Mucosa of descending colon (tissue), 3 donors: ENCODE results near the gene PRKCZ. TPM values are rescaled to one million over a fixed set of nuclear protein-coding genes. Genes with fewer than 3 reads are reported as not detected.

Experiments used
- ATAC-seq: fragments of 200-7000 bp; cut with Tn5 transposase; one replicate; pipeline ENCODE4 v1.9.1; 2020; ENCODE audit warnings: mild to moderate bottlenecking, moderate library complexity
- DNase-seq, 3 donors: peaks; one replicate each; pipeline ENCODE4 v3.0.0-alpha.2; 2020
- H3K36me3 ChIP-seq: fragments of 200-600 bp; one replicate; pipeline ENCODE4 v1.8.0; 2021; ENCODE audit warnings: low read depth, mild to moderate bottlenecking
- H3K4me1 ChIP-seq: fragments of 200-600 bp; one replicate; pipeline ENCODE4 v1.8.0; 2021; ENCODE audit warnings: low read depth, mild to moderate bottlenecking
- H3K4me3 ChIP-seq: fragments of 200-600 bp; one replicate; pipeline ENCODE4 v1.8.0; 2021; ENCODE audit warnings: mild to moderate bottlenecking
- H3K9me3 ChIP-seq: fragments of 200-600 bp; one replicate; pipeline ENCODE4 v1.8.0; 2021; ENCODE audit warnings: mild to moderate bottlenecking
- intact Hi-C, 2 donors: fragments of 100-400 bp; cut with DNase I in 1 of 2; cut with micrococcal nuclease in 1 of 2; formaldehyde crosslinking; loops; one replicate each; pipeline versions ENCODE4 v1.11.0 to v1.11.1; 2022; cut with DNase I, micrococcal nuclease
- long read RNA-seq, 2 donors: library from polyadenylated mRNA; unstranded; transcript quantifications; one replicate each; pipeline ENCODE4 v2.0.0, GENCODE V29; 2019 to 2021
- total RNA-seq, 3 donors: library from RNA; stranded (reverse); fragmentation: NEBNext Ultra II Directional in 2 of 3; extraction: Animal tissue kit (Norgen Biotek cat#: 25700) in 2 of 3; gene quantifications; one replicate each; pipeline versions ENCODE4 v1.2.1 to v1.2.4, GENCODE V29; 2021 to 2023
- TF ChIP-seq, protein P1 (sequence below): fragments of 200-600 bp; IDR thresholded peaks from one replicate; pipeline ENCODE4 v1.8.0; 2022; ENCODE audit warnings: antibody characterized with exemption, mild to moderate bottlenecking
- donor health status: DM: no; HTN: no; CAD: no; lungs with moderate emphysema.
- donor health status: DM: no; HTN: no; CAD: no.
- donor health status: DM: no; HTN: yes; CAD: no.

Gene PRKCZ
- 10 to 100 TPM; 38.9 to 80.2 (median 53.7) TPM for total RNA-seq
- long read RNA-seq, donor 1, transcript PRKCZ-201 (18 exons, 2,326 nt): major isoform, 43 of 62 reads
- long read RNA-seq, donor 1, partial matches to known transcripts: 6 of 62 reads
- long read RNA-seq, donor 1, other reads (novel, unspliced or antisense): 10 of 62 reads
- long read RNA-seq, donor 2, transcript PRKCZ-201 (18 exons, 2,326 nt): major isoform, 10 of 11 reads
- long read RNA-seq, donor 2, partial matches to known transcripts: 0 of 11 reads
- long read RNA-seq, donor 2, other reads (novel, unspliced or antisense): 1 of 11 reads

DNA sequence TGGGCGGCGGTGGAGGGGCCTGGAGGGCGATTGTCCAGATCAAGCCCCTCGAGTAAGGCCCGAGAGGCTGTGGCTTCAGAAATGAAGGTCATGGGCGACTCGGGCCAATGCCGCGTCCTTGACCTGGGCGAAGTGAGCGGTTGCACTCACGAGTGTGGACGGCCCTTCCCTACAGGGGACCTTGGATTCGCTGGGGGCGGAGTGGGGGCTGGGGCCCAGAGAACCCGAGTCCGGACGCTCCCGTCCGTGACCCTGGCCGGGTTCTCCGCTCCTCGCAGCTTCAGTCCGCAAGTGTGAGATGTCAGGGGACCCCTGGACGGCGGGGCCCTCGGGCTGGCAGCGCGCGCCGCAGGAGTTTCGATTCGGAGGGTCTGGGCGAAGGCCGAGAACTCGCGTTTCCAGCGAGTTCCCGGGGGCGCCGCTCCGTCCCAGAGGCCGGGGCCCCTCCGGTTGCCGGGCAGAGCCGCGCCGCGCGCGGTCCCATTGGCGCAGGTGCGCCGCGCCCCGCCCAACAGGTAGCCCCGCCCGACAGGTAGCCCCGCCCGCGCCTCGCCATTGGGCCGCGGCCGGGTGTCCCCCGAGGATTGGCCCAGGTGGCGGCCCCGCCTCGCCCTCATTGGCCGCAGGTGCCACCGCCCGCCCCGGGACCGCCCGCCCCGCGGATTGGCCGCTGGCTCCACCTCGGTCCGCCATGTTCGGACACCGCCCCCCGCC lies at the start of gene PRKCZ:
Gene PRKCZ, plus strand, starts transcription at position 694 of the 714 bp plus-strand sequence. CDS start 220 bp downstream, outside the sequence.
- peak within 1 kb of the TSS; percentile 63 for H3K4me3 ChIP-seq
- no peaks in the 10 kb centered on the region for H3K36me3 ChIP-seq
- H3K9me3 ChIP-seq: no peaks in the 10 kb centered on the region
- intact Hi-C loops: loop anchor here (10.0 kb wide), 1 partner anchor 105 kb away; no protein-coding TSS in a partner anchor
- peak; percentile 94 to 98 (median 97) for DNase-seq
- TF ChIP-seq, protein P1, sequence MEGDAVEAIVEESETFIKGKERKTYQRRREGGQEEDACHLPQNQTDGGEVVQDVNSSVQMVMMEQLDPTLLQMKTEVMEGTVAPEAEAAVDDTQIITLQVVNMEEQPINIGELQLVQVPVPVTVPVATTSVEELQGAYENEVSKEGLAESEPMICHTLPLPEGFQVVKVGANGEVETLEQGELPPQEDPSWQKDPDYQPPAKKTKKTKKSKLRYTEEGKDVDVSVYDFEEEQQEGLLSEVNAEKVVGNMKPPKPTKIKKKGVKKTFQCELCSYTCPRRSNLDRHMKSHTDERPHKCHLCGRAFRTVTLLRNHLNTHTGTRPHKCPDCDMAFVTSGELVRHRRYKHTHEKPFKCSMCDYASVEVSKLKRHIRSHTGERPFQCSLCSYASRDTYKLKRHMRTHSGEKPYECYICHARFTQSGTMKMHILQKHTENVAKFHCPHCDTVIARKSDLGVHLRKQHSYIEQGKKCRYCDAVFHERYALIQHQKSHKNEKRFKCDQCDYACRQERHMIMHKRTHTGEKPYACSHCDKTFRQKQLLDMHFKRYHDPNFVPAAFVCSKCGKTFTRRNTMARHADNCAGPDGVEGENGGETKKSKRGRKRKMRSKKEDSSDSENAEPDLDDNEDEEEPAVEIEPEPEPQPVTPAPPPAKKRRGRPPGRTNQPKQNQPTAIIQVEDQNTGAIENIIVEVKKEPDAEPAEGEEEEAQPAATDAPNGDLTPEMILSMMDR: no peak
- ATAC-seq: peak; percentile 89
- H3K4me1 ChIP-seq: peaks cover 48% of the 10 kb centered on the region

DNA sequence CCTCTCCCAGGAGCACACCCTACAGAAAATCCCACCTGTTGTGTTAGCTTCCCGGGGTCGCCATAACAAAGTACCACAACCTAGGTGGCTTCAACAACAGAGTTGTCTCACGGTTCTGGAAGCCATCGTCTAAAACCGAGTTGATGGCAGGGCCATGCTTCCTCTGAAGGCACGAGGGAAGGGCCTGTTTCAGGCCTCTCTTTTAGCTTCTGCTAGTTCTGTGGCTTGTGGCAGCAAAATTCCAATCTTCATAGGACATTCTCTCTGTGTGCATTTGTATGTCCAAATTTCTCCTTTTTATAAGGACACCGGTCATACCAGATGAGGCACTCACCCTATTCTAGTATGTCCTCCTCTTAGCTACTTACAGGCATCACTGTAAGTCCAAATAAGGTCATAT lies 49.8 kb upstream of the PRKCZ start:
- intact Hi-C loops: no loop called here
- TF ChIP-seq, protein P1: no peak
- no peaks in the 10 kb centered on the region for H3K36me3 ChIP-seq
- no peaks in the 10 kb centered on the region for H3K9me3 ChIP-seq
- no peaks in the 10 kb centered on the region for H3K4me1 ChIP-seq
- no peak overlapping the region for H3K4me3 ChIP-seq
- ATAC-seq: no peak
- no peak for DNase-seq

GRCh38 chr1:2000850-2001249 lies 49.4 kb upstream of the PRKCZ start:
- no peak for ATAC-seq
- TF ChIP-seq, protein P1: no peak
- no peaks in the 10 kb centered on the region for H3K9me3 ChIP-seq

GRCh38 chr1:2001773-2002411 lies 48.3 kb upstream of the PRKCZ start:
- intact Hi-C loops: no loop called here
- ATAC-seq: no peak

More at GRCh38 chr1:2000850-2001249, 49.4 kb upstream of the PRKCZ start:
- no peak overlapping the region for H3K4me3 ChIP-seq
- H3K4me1 ChIP-seq: no peaks in the 10 kb centered on the region
- intact Hi-C loops: no loop called here
- H3K36me3 ChIP-seq: no peaks in the 10 kb centered on the region
- DNase-seq: no peak

GRCh38 chr1:2003541-2004131 lies 46.6 kb upstream of the PRKCZ start, which contains the start of gene CFAP74:
CFAP74 (minus strand) TSS chr1:2003786; CDS start chr1:1990956, 12,830 bp downstream.
- Histone ChIP-seq H3K4me1 (no peaks in the 10 kb centered on the region), H3K4me3 (no peak within 1 kb of the TSS), H3K36me3 (no peaks in the 10 kb centered on the region), H3K9me3 (no peaks in the 10 kb centered on the region)
- DNase-seq (peak in 1 of 3 donors; percentile 37), ATAC-seq (peak; percentile 44)
- TF ChIP-seq, protein P1: no peak
- intact Hi-C loops: no loop called here

More at GRCh38 chr1:2001773-2002411, 48.3 kb upstream of the PRKCZ start:
- no peaks in the 10 kb centered on the region for H3K9me3 ChIP-seq
- no peaks in the 10 kb centered on the region for H3K4me1 ChIP-seq
- H3K4me3 ChIP-seq: no peak overlapping the region
- no peak for DNase-seq
- no peaks in the 10 kb centered on the region for H3K36me3 ChIP-seq
- TF ChIP-seq, protein P1: no peak
